Left ventricle myocardium inferior (tissue), 1 donor: ENCODE measurements around the gene PSME1. TPM values are rescaled to one million over a fixed set of nuclear protein-coding genes. Genes with fewer than 3 reads are reported as not detected.
"Not testable (repeated sequence)": the region's sequence is repeated elsewhere in the genome, so short reads cannot be mapped to it uniquely, and the experiment has no call there.

Source experiments
- DNase-seq: peaks from one replicate; pipeline ENCODE4 v3.0.0-alpha.2; 2020
- H3K27ac ChIP-seq: fragments of 200-600 bp; replicated peaks from 2 replicates; pipeline ENCODE4 v1.8.0; 2021
- H3K27me3 ChIP-seq: fragments of 200-600 bp; 2 replicates; pipeline ENCODE4 v1.8.0; 2021; ENCODE audit warnings: low read depth
- H3K36me3 ChIP-seq: fragments of 200-600 bp; 2 replicates; pipeline ENCODE4 v1.8.0; 2021
- H3K4me1 ChIP-seq: fragments of 200-600 bp; 2 replicates; pipeline ENCODE4 v1.8.0; 2021
- H3K4me3 ChIP-seq: fragments of 200-600 bp; 2 replicates; pipeline ENCODE4 v1.8.0; 2021; ENCODE audit warnings: mild to moderate bottlenecking, moderate library complexity
- H3K9me3 ChIP-seq: fragments of 200-600 bp; replicated peaks from 2 replicates; pipeline ENCODE4 v1.8.0; 2021
- intact Hi-C: fragments of 100-400 bp; cut with micrococcal nuclease; formaldehyde crosslinking; loops from one replicate; pipeline ENCODE4 v1.11.0; 2022
- total RNA-seq: library from RNA; stranded (reverse); fragmentation: NEBNext Ultra II Directional; extraction: Animal tissue kit (Norgen Biotek cat#: 25700); gene quantifications from one replicate; pipeline ENCODE4 v1.2.1, GENCODE V29; 2021
- TF ChIP-seq, protein P1 (sequence below): fragments of 200-600 bp; IDR thresholded peaks from 2 replicates; pipeline ENCODE4 v1.8.0; 2021; ENCODE audit warnings: antibody characterized with exemption, mild to moderate bottlenecking, borderline replicate concordance
- donor health status: DM: no; HTN: yes; CAD: no; lungs with severe emphysema.

PSME1 gene
- total RNA-seq, 1 donor from 2014 or later: 108 TPM

DNA sequence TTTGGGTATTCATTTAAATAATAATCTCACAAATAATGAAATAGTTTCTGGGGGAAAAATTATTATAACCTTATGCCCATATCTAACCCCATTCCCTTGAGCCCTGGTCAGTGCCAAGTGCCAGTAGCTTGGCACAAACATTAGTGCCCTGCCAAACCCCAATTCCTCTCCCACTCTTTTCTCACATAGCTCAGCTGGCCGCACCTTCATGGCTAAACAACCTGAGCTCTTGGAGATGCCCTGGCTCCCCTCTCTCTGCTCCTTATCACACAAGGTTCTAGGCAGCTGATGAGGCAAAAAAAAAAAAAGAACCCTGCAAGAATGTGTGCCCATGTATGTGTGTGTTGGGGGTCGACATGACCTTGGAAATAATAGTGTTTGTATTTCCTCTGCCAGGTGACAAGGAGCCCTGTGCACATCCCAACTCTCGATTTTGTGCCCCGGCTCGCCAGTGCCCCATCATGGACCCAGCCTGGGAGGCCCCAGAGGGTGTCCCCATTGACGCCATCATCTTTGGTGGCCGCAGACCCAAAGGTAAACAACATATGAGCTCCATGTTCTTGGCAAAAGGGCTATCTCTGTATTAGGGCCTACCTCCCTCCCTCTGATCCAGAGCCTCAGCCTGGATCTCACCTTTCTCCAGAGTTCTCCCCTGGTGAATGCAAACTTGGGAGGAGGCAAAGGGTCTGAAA lies 33.5 kb upstream of the PSME1 start:
- Histone ChIP-seq H3K4me3 (no peak overlapping the region), H3K4me1 (no peaks in the 10 kb centered on the region), H3K27ac (no peak overlapping the region), H3K27me3 (no peaks in the 10 kb centered on the region), H3K36me3 (peaks cover 3% of the 10 kb centered on the region), H3K9me3 (no peaks in the 10 kb centered on the region)
- intact Hi-C loops: no loop called here
- DNase-seq: no peak
- TF ChIP-seq, protein P1, sequence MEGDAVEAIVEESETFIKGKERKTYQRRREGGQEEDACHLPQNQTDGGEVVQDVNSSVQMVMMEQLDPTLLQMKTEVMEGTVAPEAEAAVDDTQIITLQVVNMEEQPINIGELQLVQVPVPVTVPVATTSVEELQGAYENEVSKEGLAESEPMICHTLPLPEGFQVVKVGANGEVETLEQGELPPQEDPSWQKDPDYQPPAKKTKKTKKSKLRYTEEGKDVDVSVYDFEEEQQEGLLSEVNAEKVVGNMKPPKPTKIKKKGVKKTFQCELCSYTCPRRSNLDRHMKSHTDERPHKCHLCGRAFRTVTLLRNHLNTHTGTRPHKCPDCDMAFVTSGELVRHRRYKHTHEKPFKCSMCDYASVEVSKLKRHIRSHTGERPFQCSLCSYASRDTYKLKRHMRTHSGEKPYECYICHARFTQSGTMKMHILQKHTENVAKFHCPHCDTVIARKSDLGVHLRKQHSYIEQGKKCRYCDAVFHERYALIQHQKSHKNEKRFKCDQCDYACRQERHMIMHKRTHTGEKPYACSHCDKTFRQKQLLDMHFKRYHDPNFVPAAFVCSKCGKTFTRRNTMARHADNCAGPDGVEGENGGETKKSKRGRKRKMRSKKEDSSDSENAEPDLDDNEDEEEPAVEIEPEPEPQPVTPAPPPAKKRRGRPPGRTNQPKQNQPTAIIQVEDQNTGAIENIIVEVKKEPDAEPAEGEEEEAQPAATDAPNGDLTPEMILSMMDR: no peak

- intact Hi-C loops: no loop called here
- Histone ChIP-seq H3K36me3 (no peaks in the 10 kb centered on the region), H3K27me3 (no peaks in the 10 kb centered on the region), H3K4me3 (no peak overlapping the region), H3K27ac (no peak overlapping the region), H3K9me3 (no peaks in the 10 kb centered on the region), H3K4me1 (peaks cover 1% of the 10 kb centered on the region)
- TF ChIP-seq, protein P1: no peak
- DNase-seq: no peak
These were observed 32.5 kb upstream of the PSME1 start for GRCh38 chr14:24103451-24103850.

- H3K9me3 ChIP-seq, H3K4me1 ChIP-seq, DNase-seq, H3K36me3 ChIP-seq, H3K27me3 ChIP-seq, H3K4me3 ChIP-seq, H3K27ac ChIP-seq: not testable (repeated sequence)
- intact Hi-C loops: loop anchor here (5.0 kb wide), 1 partner anchor 43 kb away; no protein-coding TSS in a partner anchor
These were observed 30.3 kb upstream of the PSME1 start for GRCh38 chr14:24105609-24106239.

- peaks cover 10% of the 10 kb centered on the region for H3K4me1 ChIP-seq
- H3K27me3 ChIP-seq: no peaks in the 10 kb centered on the region
- no peak for DNase-seq
- no peaks in the 10 kb centered on the region for H3K36me3 ChIP-seq
- no peak overlapping the region for H3K27ac ChIP-seq
- H3K9me3 ChIP-seq: no peaks in the 10 kb centered on the region
- H3K4me3 ChIP-seq: no peak overlapping the region
- TF ChIP-seq, protein P1: no peak
- intact Hi-C loops: loop anchor here (5.0 kb wide), 1 partner anchor 44 kb away; no protein-coding TSS in a partner anchor
These were observed 29.2 kb upstream of the PSME1 start for GRCh38 chr14:24106672-24107271.

DNA sequence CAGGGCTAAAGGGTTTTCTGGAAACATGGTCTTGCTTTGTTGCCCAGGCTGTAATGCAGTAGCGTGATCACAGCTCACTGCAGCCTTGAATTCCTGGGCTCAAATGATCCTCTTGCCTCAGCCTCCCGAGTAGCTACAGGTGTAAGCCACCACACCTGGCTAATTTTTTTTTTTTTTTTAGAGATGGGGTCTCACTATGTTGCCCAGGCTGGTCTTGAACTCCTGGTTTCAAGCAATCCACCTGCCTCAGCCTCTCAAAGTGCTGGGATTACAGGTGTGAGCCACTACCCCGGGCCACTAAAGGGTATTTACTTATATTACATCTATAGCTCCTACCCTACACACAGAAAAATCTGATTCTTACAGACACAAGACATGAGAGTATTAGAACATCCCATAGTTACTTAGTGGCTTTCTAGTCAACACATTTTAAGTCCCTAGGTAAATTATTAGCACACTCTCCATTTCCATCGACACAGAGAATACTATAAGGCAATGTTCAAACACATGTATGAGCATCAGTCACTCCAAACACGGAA lies 27.6 kb upstream of the PSME1 start:
- intact Hi-C loops: loop anchor here (5.0 kb wide), 1 partner anchor 46 kb away; no protein-coding TSS in a partner anchor
- no peaks in the 10 kb centered on the region for H3K9me3 ChIP-seq
- H3K4me3 ChIP-seq: no peak overlapping the region
- peaks cover 13% of the 10 kb centered on the region for H3K4me1 ChIP-seq
- no peaks in the 10 kb centered on the region for H3K36me3 ChIP-seq
- no peak for DNase-seq
- TF ChIP-seq, protein P1: no peak
- H3K27me3 ChIP-seq: no peaks in the 10 kb centered on the region
- peak overlapping the region; percentile 37 for H3K27ac ChIP-seq
